A673 (cell line): ENCODE results near the gene ZNF341. TPM values are rescaled to one million over a fixed set of nuclear protein-coding genes. Genes with fewer than 3 reads are reported as not detected.

Experiments
- BruUV-seq: library from RNA; stranded (reverse); fragments of 400-500 nt; replicated peaks from 2 replicates; lab custom pipeline; 2021; lab: Mats Ljungman, UMichigan
- CTCF ChIA-PET: fragments of 300-600 bp; sonication (Branson Sonifier 250); formaldehyde crosslinking; loops from one replicate; lab custom pipeline; 2022; ENCODE audit warnings: antibody characterized with exemption; lab: Charles Lee
- POLR2A ChIA-PET: fragments of 300-600 bp; sonication (Branson Sonifier 250); formaldehyde crosslinking; loops from one replicate; lab custom pipeline; 2022; ENCODE audit warnings: antibody characterized with exemption; ENCODE audit not compliant: low non-redundant PET; lab: Charles Lee
- DNase-seq: peaks from one replicate; pipeline ENCODE4 v3.0.0-alpha.2; 2015; ENCODE audit warnings: low spot score
- H3K27ac ChIP-seq: fragments of 200-600 bp; sonication (generic); 2 replicates; pipeline ENCODE4 v1.5.1; 2016; ENCODE audit warnings: mixed run types, low read depth, mild to moderate bottlenecking, mixed read lengths, antibody characterized with exemption, low read length; ENCODE audit not compliant: poor library complexity, severe bottlenecking
- H3K27me3 ChIP-seq: fragments of 200-600 bp; sonication (generic); replicated peaks from 2 replicates; pipeline ENCODE4 v1.6.1; 2017; ENCODE audit warnings: mixed run types, low read depth, mild to moderate bottlenecking, mixed read lengths, antibody characterized with exemption, low read length; ENCODE audit not compliant: insufficient read depth, poor library complexity
- H3K36me3 ChIP-seq: fragments of 200-600 bp; sonication (generic); 2 replicates; pipeline ENCODE4 v1.6.1; 2016; ENCODE audit warnings: mixed run types, mild to moderate bottlenecking, mixed read lengths, antibody characterized with exemption, low read length; ENCODE audit not compliant: insufficient read depth, poor library complexity, severe bottlenecking
- H3K4me1 ChIP-seq: fragments of 200-600 bp; sonication (generic); 2 replicates; pipeline ENCODE4 v1.6.1; 2017; ENCODE audit warnings: mixed run types, mild to moderate bottlenecking, mixed read lengths, antibody characterized with exemption, low read length; ENCODE audit not compliant: insufficient read depth, poor library complexity, severe bottlenecking
- H3K4me3 ChIP-seq: fragments of 200-600 bp; sonication (generic); 2 replicates; pipeline ENCODE4 v1.5.1; 2016; ENCODE audit warnings: low read depth, mixed run types, mild to moderate bottlenecking, mixed read lengths, low read length; ENCODE audit not compliant: poor library complexity, severe bottlenecking
- H3K9me3 ChIP-seq: fragments of 200-600 bp; sonication (generic); 2 replicates; pipeline ENCODE4 v1.6.1; 2016; ENCODE audit warnings: mixed run types, low read depth, mild to moderate bottlenecking, mixed read lengths, antibody characterized with exemption, low read length; ENCODE audit not compliant: poor library complexity, severe bottlenecking
- CTCF ChIP-seq: fragments of 300-800, 200-600 bp; sonication (generic); conservative IDR thresholded peaks from 2 replicates; pipeline ENCODE4 v1.5.1; 2017; ENCODE audit warnings: low read depth, mild to moderate bottlenecking, antibody characterized with exemption, low read length, moderate library complexity, mixed read lengths
- EZH2 ChIP-seq: fragments of 200-600 bp; sonication (generic); IDR thresholded peaks from 2 replicates; pipeline ENCODE4 v1.6.1; 2017; ENCODE audit warnings: borderline replicate concordance, low read depth, mild to moderate bottlenecking, mixed read lengths, antibody characterized with exemption, low read length; ENCODE audit not compliant: poor library complexity, severe bottlenecking
- intact Hi-C: fragments of 100-400 bp; cut with micrococcal nuclease; formaldehyde crosslinking; loops from one replicate; pipeline ENCODE4 v1.10.0; 2022; ENCODE audit not compliant: unreplicated experiment
- total RNA-seq: library from RNA; stranded (reverse); gene quantifications from 2 replicates; pipeline ENCODE4 v1.2.3, GENCODE V29; 2021

ZNF341 gene
- total RNA-seq, 1 experiment from 2014 or later = 5.0 TPM

GRCh38 chr20:33838035-33838864 lies 106.5 kb downstream of the ZNF341 start:
- no peak for DNase-seq
- H3K4me1 ChIP-seq = peaks cover 22% of the 10 kb centered on the region
- BruUV-seq = no TSS peak
- intact Hi-C loops = no loop called here
- H3K4me3 ChIP-seq = no peak overlapping the region
- no peak for TF ChIP-seq EZH2
- TF ChIP-seq CTCF = peak; percentile 42; the same call in 1 of the 2 replicates
- POLR2A ChIA-PET = no interaction called here
- no peak overlapping the region for H3K27ac ChIP-seq
- no peaks in the 10 kb centered on the region for H3K27me3 ChIP-seq
- H3K36me3 ChIP-seq = peaks cover 8% of the 10 kb centered on the region
- CTCF ChIA-PET = no interaction called here
- peaks cover 4% of the 10 kb centered on the region for H3K9me3 ChIP-seq

GRCh38 chr20:33839591-33839990 lies 107.8 kb downstream of the ZNF341 start:
- ChIA-PET POLR2A (interaction anchor here (0.5 kb wide), 1 partner anchor 1555 kb away, joined by 13 read pairs; no protein-coding TSS in a partner anchor), CTCF (interaction anchor here (0.7 kb wide), 1 partner anchor 12 kb away, joined by 3 read pairs; no protein-coding TSS in a partner anchor)
- Histone ChIP-seq H3K4me1 (peaks cover 16% of the 10 kb centered on the region), H3K9me3 (peaks cover 4% of the 10 kb centered on the region), H3K4me3 (no peak overlapping the region), H3K27me3 (no peaks in the 10 kb centered on the region), H3K36me3 (peaks cover 8% of the 10 kb centered on the region), H3K27ac (no peak overlapping the region)
- TF ChIP-seq CTCF (no peak), EZH2 (no peak)
- intact Hi-C loops = no loop called here
- DNase-seq = no peak
- no TSS peak for BruUV-seq

GRCh38 chr20:33840160-33840559 lies 108.4 kb downstream of the ZNF341 start:
- ChIA-PET POLR2A (interaction anchor here (0.5 kb wide), 1 partner anchor 1555 kb away, joined by 13 read pairs; no protein-coding TSS in a partner anchor), CTCF (no interaction called here)
- peaks cover 16% of the 10 kb centered on the region for H3K4me1 ChIP-seq
- no peak overlapping the region for H3K27ac ChIP-seq
- no TSS peak for BruUV-seq
- H3K9me3 ChIP-seq = peaks cover 2% of the 10 kb centered on the region
- TF ChIP-seq EZH2 (no peak), CTCF (no peak)
- H3K27me3 ChIP-seq = no peaks in the 10 kb centered on the region
- H3K4me3 ChIP-seq = no peak overlapping the region
- intact Hi-C loops = no loop called here
- DNase-seq = no peak
- H3K36me3 ChIP-seq = peaks cover 5% of the 10 kb centered on the region
